Stimulated activated CD4-positive, alpha-beta T cell treated with anti-CD3 and anti-CD28 coated beads, Interleukin-4, amount 100 ng/mL, for 48 hours (primary cell): ENCODE data around the gene FLT3.
"Not testable (repeated sequence)": the region's sequence is repeated elsewhere in the genome, so short reads cannot be mapped to it uniquely, and the experiment has no call there.

Source experiments
- DNase-seq, 2 donors: peaks; one replicate each; pipeline ENCODE4 v3.0.0-alpha.2; 2020; ENCODE audit warnings: low read depth in 2 of 2

The FLT3 gene

DNA sequence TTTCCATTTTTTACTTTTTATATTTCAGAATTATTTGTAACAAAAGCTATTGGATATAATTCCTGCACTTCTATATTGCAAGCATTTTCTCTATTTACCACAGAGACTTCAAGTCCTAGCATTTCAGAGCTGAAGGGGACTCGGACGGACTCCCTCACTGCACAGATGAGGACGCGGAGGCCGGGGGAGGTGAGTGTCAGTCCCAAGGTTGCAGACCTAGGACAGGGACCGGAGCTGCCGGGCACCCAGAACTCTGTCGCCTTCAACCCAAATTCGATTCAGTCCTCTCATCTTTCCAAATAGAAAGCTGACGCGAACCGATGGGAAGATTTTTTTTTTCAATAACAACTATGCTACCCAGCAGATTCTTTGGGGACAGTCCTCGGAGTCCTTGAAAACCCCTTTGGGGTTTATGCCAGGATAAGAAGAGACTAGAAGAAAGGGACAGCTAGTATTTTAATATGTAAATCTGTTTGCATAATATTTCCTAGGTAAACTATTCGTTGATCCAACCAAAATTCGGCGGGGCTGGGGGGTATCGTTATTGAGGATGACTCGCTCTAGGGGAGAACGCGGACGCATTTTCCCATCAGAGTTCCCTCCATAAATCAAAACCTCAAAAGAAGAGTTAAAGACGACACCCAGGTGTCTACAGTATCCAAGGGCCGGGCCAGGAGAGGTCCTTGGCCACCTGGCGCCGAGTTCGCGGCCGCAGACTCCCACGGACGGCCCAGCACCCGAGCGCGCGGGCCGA lies 803 bp downstream of the FLT3 start:
- no peak for DNase-seq

GRCh38 chr13:28097503-28097902 lies 2.9 kb downstream of the FLT3 start:
- DNase-seq, result no peak

- DNase-seq, result no peak
These were observed 6.1 kb downstream of the FLT3 start for GRCh38 chr13:28094306-28094705.

- DNase-seq, result no peak
These were observed 6.5 kb downstream of the FLT3 start for GRCh38 chr13:28093881-28094280.

DNA sequence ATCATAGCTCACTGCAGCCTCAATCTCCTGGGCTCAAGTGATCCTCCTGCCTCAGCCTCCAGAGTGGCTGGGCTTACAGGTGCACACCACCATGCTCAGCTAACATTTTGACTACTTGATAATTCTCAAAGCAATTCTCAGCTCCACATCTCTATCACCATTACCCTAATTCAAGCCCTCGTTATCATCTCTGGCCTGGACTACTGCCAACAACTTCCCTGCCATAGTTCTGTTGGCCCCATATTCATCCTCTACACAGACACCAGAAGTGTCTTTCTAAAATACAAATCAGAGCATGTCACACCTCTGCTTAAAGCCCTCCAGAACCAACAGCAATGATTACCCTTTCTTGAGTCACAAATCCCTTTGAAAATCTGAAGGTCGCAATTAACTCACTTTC lies 7.9 kb downstream of the FLT3 start:
- DNase-seq, result no peak

GRCh38 chr13:28089065-28089464 lies 11.3 kb downstream of the FLT3 start:
- DNase-seq, result no peak

GRCh38 chr13:28077820-28078219 lies 22.6 kb downstream of the FLT3 start:
- not testable (repeated sequence) for DNase-seq

- no peak for DNase-seq
These were observed 23.1 kb downstream of the FLT3 start for GRCh38 chr13:28077231-28077630.

- no peak for DNase-seq
These were observed 29.0 kb downstream of the FLT3 start for GRCh38 chr13:28071424-28071823.

GRCh38 chr13:28067491-28067890 lies 32.9 kb downstream of the FLT3 start:
- no peak for DNase-seq

DNA sequence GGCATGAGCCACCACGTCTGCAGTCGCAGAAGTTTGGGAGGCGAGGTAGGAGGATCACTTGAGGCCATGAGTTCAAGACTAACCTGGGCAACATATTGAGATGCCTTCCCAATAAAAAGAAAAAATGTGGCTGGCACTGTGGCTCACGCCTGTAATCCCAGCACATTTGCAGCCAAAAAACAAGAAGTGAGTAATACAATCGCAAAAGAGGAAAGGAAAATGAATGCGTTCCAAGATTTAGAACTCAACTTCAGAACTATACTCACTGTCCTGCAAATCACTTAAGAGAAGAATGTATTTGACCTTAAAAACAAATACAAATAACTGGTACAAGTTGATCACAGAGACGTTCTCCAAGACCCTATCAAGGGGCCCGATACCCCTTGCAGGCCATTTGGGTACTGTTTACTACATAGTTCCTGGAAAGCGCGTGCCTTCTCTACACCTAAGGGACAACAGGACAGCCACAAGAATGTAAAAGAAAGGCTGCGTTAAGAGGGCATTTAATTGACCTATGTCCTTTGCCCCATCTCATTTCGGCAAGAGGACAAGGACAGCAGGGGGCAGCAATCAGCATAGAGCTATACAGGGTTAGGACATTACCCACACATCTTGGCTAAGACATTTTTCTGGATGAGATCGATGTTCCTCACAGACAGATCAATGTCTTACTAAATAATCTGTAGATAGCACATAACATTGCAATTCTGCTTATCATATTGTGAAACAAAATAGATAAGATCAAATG lies 41.3 kb downstream of the FLT3 start:
- peak; percentile 40 to 46 for DNase-seq

DNA sequence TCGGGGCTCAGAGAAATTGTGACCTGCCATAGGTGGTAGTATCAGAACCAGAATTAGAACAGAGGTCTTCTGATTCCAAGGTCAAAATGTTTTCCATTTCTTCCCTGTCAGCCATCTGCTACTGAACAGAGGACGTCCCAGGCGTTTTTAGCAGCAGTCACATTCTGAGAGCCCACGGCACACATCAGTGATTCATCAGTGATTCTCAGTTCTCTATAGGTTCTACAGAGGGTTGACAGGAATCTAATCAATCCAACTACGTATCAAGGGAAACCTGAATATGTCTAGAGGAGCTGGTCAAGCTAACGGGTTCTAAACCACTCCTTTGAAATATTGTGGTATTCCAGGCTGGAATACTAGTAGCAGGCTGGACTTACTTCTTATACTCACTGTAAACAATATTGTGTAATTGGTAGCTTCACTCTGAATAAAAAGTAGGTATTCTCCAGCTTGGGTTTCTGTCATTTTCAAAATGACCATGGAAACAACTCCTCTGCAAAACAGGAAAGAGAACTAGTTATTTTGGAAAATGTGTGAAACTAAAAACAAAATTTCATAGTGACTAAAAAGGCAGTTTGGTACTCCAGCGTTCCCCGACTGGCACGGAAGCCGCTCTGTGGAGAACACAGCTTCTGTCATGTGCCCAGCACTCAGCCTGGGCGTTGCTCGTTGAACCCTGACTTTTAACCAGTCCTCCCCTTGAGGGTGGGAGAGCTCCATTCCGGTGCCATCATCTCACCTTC lies 43.2 kb downstream of the FLT3 start:
- DNase-seq, result no peak

DNA sequence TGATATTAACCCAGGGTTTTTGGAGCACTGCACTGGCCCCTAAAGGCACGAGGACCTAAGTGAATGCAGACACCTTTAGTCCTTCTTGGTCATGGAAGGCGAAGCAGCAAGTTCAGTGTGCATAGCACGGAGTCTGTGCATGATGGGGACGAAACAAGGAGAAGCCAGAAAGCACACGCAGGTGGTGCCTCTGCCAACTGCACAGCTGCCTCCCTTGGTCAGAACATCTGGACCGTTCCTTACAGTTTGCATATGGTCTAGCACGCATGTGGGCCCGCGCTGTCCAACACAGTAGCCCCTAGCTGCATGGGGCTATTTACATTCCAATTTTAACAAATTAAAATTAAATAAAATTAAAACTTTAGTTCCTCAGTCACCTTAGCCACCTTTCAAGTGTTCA lies 44.0 kb downstream of the FLT3 start:
- no peak for DNase-seq

DNA sequence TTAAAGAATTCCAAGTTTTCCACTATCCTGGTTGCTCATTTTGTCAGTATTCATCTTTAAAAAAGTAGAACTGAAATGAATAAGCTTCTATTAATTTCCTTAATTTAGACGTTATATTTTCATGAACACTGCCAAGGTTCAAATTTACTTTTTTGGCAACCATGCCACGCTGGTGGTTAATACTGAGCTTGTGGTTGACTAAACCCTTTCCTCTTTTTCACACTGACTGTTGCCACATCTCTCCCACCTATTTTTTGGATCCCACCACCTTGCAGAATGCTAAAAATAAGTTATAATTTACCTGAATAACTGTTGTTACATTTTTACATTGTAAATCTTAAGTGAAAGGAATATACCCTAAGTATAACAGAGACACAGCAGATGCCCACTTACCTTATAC lies 45.0 kb downstream of the FLT3 start:
- DNase-seq, result no peak

GRCh38 chr13:28052945-28053344 lies 47.4 kb downstream of the FLT3 start:
- DNase-seq, result no peak

- DNase-seq, result no peak
These were observed 50.2 kb downstream of the FLT3 start for GRCh38 chr13:28049880-28050875.

GRCh38 chr13:28049215-28049614 lies 51.2 kb downstream of the FLT3 start:
- DNase-seq, result no peak

GRCh38 chr13:28048768-28049167 lies 51.6 kb downstream of the FLT3 start:
- DNase-seq, result no peak

DNA sequence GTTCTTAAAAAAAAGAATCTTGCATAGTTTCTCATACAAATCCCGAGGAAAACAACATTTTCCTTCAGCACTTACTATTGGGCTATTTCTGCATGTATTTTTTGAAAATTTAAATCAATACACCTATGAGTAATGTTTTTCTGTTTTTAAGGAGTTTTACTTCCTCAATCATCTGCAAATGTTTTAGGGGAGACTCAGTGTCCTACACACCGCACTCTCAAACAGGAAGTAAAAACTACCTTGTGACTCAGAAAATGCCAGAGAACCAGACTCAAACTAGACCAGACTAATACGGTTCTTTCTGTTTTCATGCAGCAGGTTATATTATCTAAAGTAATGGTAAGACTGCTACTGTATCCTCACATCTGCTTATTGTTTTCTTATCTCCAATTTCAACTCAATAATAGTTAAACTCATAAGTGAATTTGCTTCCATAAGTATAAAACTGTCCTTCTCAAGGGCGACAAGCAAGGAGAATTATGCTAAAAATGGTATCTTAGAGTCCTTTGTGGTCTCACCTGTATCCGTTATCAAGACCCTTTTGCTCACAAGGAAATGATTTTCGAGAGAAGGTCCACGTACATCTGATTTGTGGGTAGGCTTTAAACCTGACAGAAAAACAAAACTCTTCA lies 52.5 kb downstream of the FLT3 start:
- DNase-seq, result no peak

DNA sequence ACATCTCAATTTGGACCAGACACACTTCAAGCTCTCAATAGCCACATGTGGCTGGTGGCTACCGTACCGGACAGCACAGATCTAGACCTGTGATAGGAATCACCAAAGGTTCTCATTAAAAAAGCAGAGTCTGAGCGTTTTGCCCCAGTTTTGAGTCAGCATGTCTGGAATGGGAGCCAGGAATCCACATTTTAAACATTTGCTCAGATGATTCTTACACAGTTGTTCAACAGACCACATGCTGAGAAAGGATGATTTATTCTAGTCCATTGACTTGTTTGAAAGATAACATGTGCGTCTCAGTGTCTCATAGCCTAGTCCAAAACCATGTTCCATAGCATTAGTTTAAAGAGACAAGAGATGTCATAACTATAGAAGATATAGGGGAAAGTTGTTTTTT lies 53.4 kb downstream of the FLT3 start:
- DNase-seq, result no peak

- DNase-seq, result no peak
These were observed 54.5 kb downstream of the FLT3 start for GRCh38 chr13:28045861-28046260.
